CD4-positive, alpha-beta T cell treated with Interleukin-1 beta for 1 hour (primary cell): ENCODE measurements around the gene CDH12.
A peak's percentile ranks its signal among the peaks of the same experiment; 100 is the strongest.

Experiments used
- DNase-seq, 2 donors: peaks; one replicate each; pipeline ENCODE4 v3.0.0-alpha.2; 2020 to 2022

Gene CDH12

GRCh38 chr5:21807953-21808352, 1045.2 kb downstream of the CDH12 start:
- no peak for DNase-seq

GRCh38 chr5:21806943-21807342, 1046.2 kb downstream of the CDH12 start:
- DNase-seq, result peak in 1 of 2 donors; percentile 1

GRCh38 chr5:21806271-21806670, 1046.9 kb downstream of the CDH12 start:
- no peak for DNase-seq

- no peak for DNase-seq
Observed at GRCh38 chr5:21802869-21803490, 1050.2 kb downstream of the CDH12 start.

- no peak for DNase-seq
Observed at GRCh38 chr5:21802100-21802499, 1051.0 kb downstream of the CDH12 start.

- no peak for DNase-seq
Observed at GRCh38 chr5:21792748-21793147, 1060.4 kb downstream of the CDH12 start.

- no peak for DNase-seq
Observed at GRCh38 chr5:21791304-21791703, 1061.8 kb downstream of the CDH12 start.

- no peak for DNase-seq
Observed at GRCh38 chr5:21784487-21784886, 1068.7 kb downstream of the CDH12 start.

GRCh38 chr5:21783074-21783679, 1070.0 kb downstream of the CDH12 start:
- no peak for DNase-seq

GRCh38 chr5:21776466-21776865, 1076.7 kb downstream of the CDH12 start:
- DNase-seq, result no peak

- no peak for DNase-seq
Observed at GRCh38 chr5:21774801-21775200, 1078.3 kb downstream of the CDH12 start.

GRCh38 chr5:21774281-21774680, 1078.9 kb downstream of the CDH12 start:
- DNase-seq, result no peak

- no peak for DNase-seq
Observed at GRCh38 chr5:21773456-21773855, 1079.7 kb downstream of the CDH12 start.

- DNase-seq, result no peak
Observed at GRCh38 chr5:21765406-21765805, 1087.7 kb downstream of the CDH12 start.

- no peak for DNase-seq
Observed at GRCh38 chr5:21739096-21739495, 1114.0 kb downstream of the CDH12 start.

GRCh38 chr5:21723500-21723899, 1129.6 kb downstream of the CDH12 start:
- DNase-seq, result no peak

GRCh38 chr5:21711866-21712758, 1141.0 kb downstream of the CDH12 start:
- no peak for DNase-seq

GRCh38 chr5:21709770-21710169, 1143.4 kb downstream of the CDH12 start:
- no peak for DNase-seq

GRCh38 chr5:21704974-21705668, 1148.0 kb downstream of the CDH12 start:
- DNase-seq, result no peak

- DNase-seq, result no peak
Observed at GRCh38 chr5:21701317-21701716, 1151.8 kb downstream of the CDH12 start.
